Measurements from ENCODE around the gene BNC2.

The BNC2 gene

GRCh38 chr9:16868701-16869100 lies 1.8 kb downstream of the BNC2 start:
- DNase-seq, result no peak

DNA sequence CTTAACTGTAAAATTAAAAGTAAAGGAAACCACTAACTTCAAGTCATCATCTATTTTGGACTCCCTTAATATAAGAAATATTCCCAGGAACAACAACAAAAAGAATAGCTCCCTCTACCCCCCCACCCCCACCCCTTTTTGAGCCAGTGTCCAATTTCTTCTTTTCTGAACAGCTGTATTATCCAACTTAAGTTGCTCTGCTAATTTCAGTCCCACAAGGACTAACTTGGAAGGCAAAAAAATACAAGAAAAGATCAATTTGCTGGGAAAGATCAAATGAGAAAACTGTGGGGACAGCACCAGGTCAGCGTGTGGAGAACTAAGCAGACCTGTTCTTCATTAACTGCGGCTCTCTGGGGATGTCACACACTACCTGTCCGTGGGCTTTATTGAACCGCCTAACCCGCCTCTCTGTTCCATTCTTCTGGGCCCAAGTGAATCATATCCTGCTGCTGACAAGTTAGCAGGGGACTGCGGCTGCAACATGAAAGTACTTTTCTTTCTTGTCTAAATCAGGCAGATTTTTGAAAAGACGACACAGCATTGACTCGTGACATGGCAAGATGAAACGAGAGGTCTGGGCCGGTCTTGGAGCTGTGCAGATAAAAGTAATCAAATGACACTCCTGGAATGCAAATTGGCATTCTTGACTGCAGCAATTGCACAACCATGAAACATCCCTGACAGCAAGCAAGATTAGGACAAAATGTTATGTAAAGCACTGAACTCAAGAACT lies 2.7 kb downstream of the BNC2 start:
- DNase-seq, result no peak

- no peak for DNase-seq
These were observed 3.9 kb downstream of the BNC2 start for GRCh38 chr9:16866587-16866986.

GRCh38 chr9:16864649-16865434 lies 5.6 kb downstream of the BNC2 start:
- DNase-seq, result no peak

GRCh38 chr9:16848179-16848578 lies 22.3 kb downstream of the BNC2 start:
- DNase-seq, result no peak

DNA sequence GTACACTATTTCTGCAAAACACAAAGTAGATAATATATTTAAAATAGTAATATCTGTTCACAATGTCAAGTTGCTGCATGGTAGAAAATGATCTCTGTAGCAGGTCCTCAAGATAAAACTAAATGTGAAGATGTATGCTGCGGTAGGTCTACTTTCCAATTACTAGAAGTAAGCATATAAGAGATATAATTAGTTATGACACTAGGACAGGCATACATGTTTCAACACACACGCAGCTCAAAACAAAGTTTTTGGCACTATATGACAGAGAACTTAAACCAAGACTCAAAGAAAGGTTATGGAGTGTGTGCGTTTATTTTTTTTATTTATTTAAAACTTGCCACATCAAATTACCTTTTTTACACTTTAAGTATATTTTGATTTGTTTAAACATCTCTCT lies 23.5 kb downstream of the BNC2 start:
- DNase-seq, result no peak

DNA sequence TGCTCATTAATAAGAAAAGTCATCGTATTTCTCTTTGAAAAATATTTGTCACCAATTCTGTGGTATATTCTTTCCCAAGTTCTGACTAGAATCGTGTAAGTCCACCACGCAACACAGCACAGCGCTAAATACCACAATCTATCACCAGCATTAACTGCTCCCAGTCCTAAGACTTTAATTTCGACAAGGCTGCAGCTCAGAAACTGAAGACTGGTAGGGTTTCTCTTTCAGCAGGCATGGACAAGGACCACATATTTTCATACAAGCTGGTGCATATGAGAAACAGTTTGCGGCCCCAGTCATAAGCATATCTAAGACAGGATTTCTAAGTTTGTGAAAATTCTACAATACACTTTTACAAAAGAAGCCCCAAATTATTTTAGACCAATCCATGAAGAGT lies 24.1 kb downstream of the BNC2 start:
- no peak for DNase-seq

DNA sequence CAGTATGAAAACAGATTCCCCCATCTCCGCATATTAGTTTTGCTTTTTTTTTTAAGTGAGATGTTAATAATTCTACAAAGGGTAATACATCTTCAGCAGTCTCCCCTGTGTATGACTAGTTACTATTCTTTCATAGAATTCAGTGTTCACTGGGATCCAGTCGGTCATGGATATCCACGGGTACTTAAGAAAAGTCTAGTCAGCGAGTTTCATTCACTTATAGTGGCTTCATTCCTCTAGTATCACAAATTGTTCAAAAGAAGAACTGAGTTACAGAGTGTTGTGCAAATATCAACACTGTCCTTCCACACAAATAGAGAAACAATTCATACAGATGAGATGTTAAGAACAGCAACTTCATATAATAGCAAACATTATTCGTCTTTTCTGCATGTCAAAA lies 35.7 kb downstream of the BNC2 start:
- DNase-seq, result no peak

DNA sequence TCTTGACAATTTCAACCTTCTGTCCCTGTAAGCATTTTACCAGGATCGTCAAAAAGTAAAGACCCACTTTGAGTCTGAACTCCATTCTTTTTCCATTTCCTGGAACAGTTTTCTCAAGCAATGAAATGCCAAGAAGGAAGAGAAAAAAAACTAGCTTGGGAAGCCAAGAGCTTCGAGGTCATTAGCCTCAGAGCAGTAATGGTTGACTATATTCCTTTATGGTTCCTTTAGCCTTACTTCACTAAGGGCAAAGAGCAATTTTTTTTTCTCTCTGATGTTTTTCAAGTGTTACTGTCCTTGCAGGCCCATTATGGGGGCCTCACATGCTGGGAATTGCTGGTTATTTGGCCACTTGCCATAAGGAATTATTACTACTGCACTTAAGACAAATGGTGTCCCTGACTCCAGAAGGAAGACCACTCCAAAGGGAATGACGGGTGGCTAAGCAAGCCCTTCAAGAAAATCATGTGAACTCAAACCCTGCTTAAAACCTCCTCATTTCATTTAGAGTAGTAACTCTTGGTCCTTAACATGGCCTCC lies 37.1 kb downstream of the BNC2 start:
- no peak for DNase-seq

- no peak for DNase-seq
These were observed 38.4 kb downstream of the BNC2 start for GRCh38 chr9:16832101-16832500.

DNA sequence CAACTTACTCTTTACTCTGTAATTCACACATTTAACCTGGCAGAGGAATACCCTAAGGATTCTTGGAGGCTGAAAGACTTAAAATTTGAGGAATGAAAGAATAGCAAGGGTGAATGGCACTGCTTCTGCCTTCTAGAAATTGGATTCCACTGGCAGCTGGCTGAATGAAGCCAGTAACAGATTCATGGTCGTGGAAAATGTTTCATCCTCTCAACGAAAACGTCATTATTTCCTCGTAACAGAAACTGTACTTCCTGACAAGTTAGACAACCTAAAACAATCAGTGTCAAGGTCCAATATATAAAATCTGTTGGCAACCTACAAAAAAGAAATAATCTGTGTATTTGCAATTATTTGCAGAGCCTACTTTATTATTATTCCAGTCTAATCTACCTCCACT lies 39.7 kb downstream of the BNC2 start:
- no peak for DNase-seq

DNA sequence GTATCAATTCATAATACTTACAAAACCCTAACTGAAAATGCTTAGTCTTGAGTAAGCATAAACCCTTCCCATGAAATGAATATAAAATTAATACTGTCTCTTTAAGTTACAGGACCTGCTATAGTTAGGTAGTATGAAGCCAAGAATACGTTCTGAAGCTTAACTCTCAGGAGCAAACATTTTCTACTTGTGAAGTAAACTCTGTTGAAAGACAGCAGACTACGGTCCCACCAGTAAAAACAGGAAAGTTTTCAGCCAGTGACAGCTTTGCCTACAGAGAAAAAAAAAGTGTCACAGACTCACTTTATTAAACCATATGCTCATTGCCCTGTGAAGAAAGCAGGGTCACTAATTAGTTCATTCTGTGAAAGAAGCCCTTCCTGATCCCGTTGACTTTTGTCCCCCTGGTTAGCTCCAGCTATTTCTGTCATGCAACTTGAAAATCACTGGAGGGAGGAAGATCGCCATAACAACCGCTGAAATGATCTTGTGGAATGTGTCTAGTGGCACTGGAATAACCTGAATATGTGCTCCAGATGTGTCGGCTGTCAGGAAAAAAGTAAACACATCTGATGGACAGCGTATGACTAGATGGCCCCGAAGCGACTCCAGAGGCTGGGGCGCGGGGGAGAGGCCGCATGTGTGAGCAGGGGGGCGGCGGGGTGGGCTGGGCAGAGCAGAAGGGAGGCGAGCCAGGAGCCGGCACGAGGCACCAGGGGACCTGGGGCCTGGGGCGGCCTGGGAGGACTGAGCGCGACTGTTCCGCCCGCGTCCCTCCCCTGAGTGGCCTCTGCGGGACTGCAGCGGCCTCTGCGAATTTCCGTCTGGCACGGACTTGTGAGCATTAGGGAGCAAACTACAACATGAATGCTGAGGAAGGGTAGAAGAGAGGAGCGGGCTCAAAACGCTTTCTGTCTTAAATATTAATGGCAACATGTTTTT lies 41.9 kb downstream of the BNC2 start:
- DNase-seq, result no peak

GRCh38 chr9:16825971-16826625 lies 44.4 kb downstream of the BNC2 start:
- DNase-seq, result no peak

- no peak for DNase-seq
These were observed 45.1 kb downstream of the BNC2 start for GRCh38 chr9:16825331-16825725.

GRCh38 chr9:16824545-16825330 lies 45.7 kb downstream of the BNC2 start:
- peak; percentile 94 for DNase-seq

- DNase-seq, result no peak
These were observed 46.6 kb downstream of the BNC2 start for GRCh38 chr9:16823906-16824305.

DNA sequence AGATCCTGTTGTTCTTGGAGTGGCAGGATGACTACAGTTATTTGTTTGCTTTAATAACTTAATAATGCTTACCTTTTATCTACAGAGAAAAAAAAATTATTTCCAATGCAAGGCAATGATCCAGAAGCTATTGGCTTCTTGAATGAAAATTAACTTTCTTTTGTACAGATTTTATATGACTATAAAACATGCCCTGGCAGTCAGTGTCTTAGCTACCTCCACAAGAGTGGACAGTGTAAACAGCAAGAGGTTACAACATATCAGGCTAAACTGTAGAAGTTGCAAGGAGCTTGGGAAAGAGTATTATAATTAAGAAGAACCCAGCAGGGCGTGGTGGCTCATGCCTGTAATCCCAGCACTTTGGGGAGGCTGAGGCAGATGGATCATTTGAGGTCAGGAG lies 49.1 kb downstream of the BNC2 start:
- no peak for DNase-seq

GRCh38 chr9:16817514-16817913 lies 53.0 kb downstream of the BNC2 start:
- no peak for DNase-seq

- no peak for DNase-seq
These were observed 53.5 kb downstream of the BNC2 start for GRCh38 chr9:16817002-16817401.

DNA sequence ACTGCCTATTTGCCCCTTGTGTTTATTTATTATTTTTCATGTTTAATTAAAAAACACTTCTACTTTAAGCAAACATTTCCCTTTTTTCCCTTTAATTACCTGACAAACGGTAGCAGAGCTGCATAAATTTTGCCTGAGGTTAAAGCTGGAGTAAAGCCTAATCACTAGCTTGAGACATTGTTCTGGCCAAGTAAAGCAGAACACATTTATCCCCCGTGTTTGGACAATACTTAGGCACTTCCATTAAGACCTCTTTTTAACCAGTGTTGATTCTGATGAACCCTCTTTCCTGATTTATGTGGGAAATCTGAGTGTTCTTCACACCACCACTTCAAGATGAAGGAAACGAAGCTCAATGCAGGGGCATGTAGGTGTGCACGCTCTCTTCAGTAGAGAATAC lies 54.5 kb downstream of the BNC2 start:
- peak; percentile 28 for DNase-seq

DNA sequence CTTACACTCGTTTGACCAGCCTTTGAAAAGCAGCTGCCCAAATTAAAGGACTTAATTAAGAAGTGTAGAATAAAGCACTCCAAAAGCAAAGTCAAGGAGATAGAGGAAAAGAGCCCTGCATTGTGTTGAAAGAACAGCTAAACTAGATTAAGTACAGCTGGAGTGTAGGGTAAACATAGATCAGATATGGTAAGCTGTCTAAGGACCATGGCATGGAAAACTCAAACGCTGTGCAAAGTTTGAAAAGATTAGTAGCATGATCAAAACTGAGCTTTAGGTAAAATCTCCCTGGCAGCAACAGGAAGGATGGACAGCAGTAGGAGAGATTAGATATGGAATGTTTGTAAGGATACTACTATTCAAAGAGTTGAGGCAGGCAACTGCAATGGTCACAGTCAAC lies 55.4 kb downstream of the BNC2 start:
- DNase-seq, result no peak

DNA sequence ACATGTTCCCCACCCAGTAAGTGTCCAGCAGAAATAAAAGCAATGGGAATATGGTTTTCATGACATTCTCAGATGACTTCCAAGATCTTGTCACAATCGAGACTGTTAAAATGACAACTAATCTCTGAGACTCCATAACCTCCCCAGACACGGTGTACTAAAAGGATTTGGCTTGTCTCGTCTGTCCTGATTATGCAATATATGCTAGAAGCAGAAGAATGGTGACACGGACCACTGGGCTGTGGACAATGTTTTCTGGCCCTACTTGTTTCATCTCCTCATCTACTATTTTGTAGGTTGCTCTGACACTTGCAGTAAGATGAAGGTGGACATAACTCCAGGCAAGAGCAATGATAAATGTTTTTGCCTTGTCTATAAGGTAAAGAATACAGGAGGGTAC lies 56.6 kb downstream of the BNC2 start:
- DNase-seq, result no peak

Measured in DMS153 (cell line).